GM21515 (cell line): Measurements from ENCODE around the gene ZBTB8A.

Source experiments
- ATAC-seq: cut with Tn5 transposase; IDR thresholded peaks from one replicate; pipeline ENCODE4 v1.9.1; 2021; ENCODE audit not compliant: unreplicated experiment

The ZBTB8A gene

DNA sequence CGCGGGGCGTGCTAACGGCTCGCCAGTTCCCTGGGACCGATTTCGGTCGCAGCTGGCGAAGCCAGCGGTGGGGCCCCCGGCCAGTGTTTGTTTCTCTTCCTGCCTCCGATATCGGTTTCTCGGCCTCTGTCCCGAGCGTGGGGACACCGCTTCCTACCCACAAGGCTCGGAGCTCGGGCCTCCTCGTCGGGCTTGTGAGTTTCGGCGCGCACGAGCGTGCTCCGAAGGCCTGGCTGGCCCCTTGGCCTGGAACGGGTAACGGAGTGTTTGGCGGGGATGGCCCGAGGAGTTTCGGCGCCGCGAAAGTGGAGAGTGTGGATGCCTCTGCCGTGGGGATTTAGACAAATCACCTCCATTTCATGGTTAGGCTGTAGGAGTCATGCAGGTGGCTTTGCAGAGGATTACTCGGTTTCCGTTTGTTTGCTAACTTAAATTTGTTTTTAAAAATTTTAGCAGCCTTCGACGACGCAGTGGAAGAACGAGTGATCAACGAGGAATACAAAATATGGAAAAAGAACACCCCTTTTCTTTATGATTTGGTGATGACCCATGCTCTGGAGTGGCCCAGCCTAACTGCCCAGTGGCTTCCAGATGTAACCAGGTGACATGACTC lies 112.3 kb downstream of the ZBTB8A start:
- no peak for ATAC-seq

GRCh38 chr1:32652244-32652962 lies 113.2 kb downstream of the ZBTB8A start:
- no peak for ATAC-seq
